ENCODE measurements around the gene GPR87. TPM values are rescaled to one million over a fixed set of nuclear protein-coding genes. Genes with fewer than 3 reads are reported as not detected.
A peak's percentile ranks its signal among the peaks of the same experiment; 100 is the strongest.

The GPR87 gene
- polyA plus RNA-seq, 3 donors, result 0.15 TPM; not detected in 2

DNA sequence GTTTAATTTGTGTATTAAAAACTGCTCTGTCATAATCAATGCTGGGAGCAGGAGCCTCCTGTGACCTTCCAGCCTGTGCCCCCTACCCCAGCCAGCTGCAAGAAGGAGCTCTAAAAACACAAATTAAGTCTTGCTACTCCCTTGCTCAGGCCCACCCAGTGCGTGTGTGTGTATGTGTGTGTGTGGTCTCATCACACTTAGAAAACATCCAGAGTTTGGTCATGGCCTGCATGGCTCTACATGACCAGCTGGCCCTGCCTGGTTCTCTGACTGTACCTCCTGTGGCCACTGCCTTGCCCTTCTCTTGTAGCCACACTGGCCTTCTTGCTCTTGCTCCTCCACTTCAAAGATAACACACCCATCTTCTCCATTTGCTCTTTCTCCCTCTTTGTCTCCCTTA lies 52.0 kb downstream of the GPR87 start:
- Mint-ChIP-seq H3K4me1 (peaks cover 22% of the 10 kb centered on the region), H3K27me3 (ENCODE audit: low read depth in 3 of 3) (peaks cover 0 to 10% (median 1%) of the 10 kb centered on the region in 3 donors), H3K4me3 (no peak overlapping the region), H3K36me3 (no peaks in the 10 kb centered on the region), H3K27ac (peak overlapping the region; percentile 6 to 97 (median 90)), H3K9me3 (no peaks in the 10 kb centered on the region)
- H3K27ac ChIP-seq (ENCODE audit: low read depth in 1 of 2, low read length in 2 of 2), result peak overlapping the region in 1 of 2 donors; percentile 76
- intact Hi-C loops (cut with micrococcal nuclease), result no loop called here
- no peak overlapping the region for H2AFZ ChIP-seq (ENCODE audit: insufficient read depth, low read depth, low read length, poor library complexity, severe bottlenecking)
- no peaks in the 10 kb centered on the region for H3K79me2 ChIP-seq (ENCODE audit: insufficient read depth, low read length)
- H3K4me2 ChIP-seq (replicated peaks; ENCODE audit: extremely low read depth, low read length, poor library complexity, severe bottlenecking), result no peak overlapping the region
- DNase-seq, result no peak
- H3K4me3 ChIP-seq (replicated peaks in 1 of 3; ENCODE audit: low read depth in 2 of 3, low read length in 3 of 3), result no peak overlapping the region
- peaks cover 21 to 23% of the 10 kb centered on the region in 2 donors for H3K4me1 ChIP-seq (ENCODE audit: control insufficient read depth in 1 of 2, insufficient read depth in 2 of 2, low read length in 2 of 2)
- no CpG with 5 or more reads among the region's 1 CpG for WGBS (ENCODE audit: insufficient coverage)
- H4K20me1 ChIP-seq (ENCODE audit: insufficient read depth, low read length), result no peaks in the 10 kb centered on the region
- H3K36me3 ChIP-seq (replicated peaks in 1 of 2; ENCODE audit: control insufficient read depth in 1 of 2, insufficient read depth in 2 of 2, low read length in 2 of 2), result no peaks in the 10 kb centered on the region
- no peaks in the 10 kb centered on the region for H3K27me3 ChIP-seq (ENCODE audit: control insufficient read depth in 2 of 2, insufficient read depth in 2 of 2, low read length in 2 of 2)
- TF ChIP-seq, protein P1, sequence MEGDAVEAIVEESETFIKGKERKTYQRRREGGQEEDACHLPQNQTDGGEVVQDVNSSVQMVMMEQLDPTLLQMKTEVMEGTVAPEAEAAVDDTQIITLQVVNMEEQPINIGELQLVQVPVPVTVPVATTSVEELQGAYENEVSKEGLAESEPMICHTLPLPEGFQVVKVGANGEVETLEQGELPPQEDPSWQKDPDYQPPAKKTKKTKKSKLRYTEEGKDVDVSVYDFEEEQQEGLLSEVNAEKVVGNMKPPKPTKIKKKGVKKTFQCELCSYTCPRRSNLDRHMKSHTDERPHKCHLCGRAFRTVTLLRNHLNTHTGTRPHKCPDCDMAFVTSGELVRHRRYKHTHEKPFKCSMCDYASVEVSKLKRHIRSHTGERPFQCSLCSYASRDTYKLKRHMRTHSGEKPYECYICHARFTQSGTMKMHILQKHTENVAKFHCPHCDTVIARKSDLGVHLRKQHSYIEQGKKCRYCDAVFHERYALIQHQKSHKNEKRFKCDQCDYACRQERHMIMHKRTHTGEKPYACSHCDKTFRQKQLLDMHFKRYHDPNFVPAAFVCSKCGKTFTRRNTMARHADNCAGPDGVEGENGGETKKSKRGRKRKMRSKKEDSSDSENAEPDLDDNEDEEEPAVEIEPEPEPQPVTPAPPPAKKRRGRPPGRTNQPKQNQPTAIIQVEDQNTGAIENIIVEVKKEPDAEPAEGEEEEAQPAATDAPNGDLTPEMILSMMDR (IDR thresholded peaks at IDR 0.05), result no peak
- H3K9ac ChIP-seq (ENCODE audit: insufficient read depth, low read length, poor library complexity, severe bottlenecking), result no peak overlapping the region
- H3K9me3 ChIP-seq (replicated peaks in 1 of 2; ENCODE audit: control insufficient read depth in 1 of 2, insufficient read depth in 1 of 2, low read length in 2 of 2), result no peaks in the 10 kb centered on the region

DNA sequence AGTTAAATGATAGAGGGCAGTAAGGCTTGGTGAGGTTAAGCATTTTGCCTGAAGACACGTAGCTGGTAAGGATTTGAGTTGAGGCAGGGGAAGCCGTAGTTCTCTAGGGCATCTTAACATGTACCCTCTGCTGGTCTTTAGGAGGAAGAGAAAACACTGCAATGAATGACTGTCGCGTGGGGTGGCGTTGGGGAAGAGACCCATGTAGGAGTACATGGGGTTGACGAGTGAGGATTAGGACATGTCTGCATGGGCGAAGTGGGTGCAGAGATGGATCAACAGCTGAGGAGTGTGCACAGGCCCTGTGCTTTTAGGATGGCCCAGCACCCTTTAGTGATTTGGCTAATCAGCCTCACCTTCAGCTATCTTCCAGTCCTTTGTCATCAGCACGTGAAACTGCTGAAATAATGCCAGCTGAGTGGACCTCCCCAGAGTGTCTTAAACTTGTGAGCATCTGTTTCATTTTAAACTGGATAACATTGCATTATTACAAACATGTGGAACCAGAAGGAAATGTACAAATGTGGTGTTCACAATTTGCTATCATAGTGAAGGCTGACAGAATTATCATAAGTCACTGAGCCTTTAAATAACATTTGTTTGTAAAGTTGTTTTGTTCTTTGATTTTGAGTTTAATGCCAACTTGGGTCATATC lies 53.6 kb downstream of the GPR87 start:
- Histone ChIP-seq H4K20me1 (ENCODE audit: insufficient read depth, low read length) (no peaks in the 10 kb centered on the region), H3K4me3 (replicated peaks in 1 of 3; ENCODE audit: low read depth in 2 of 3, low read length in 3 of 3) (no peak overlapping the region), H3K27me3 (ENCODE audit: control insufficient read depth in 2 of 2, insufficient read depth in 2 of 2, low read length in 2 of 2) (no peaks in the 10 kb centered on the region), H3K9me3 (replicated peaks in 1 of 2; ENCODE audit: control insufficient read depth in 1 of 2, insufficient read depth in 1 of 2, low read length in 2 of 2) (no peaks in the 10 kb centered on the region), H3K4me2 (replicated peaks; ENCODE audit: extremely low read depth, low read length, poor library complexity, severe bottlenecking) (no peak overlapping the region), H3K4me1 (ENCODE audit: control insufficient read depth in 1 of 2, insufficient read depth in 2 of 2, low read length in 2 of 2) (peaks cover 21 to 23% of the 10 kb centered on the region in 2 donors), H3K79me2 (ENCODE audit: insufficient read depth, low read length) (no peaks in the 10 kb centered on the region), H3K36me3 (replicated peaks in 1 of 2; ENCODE audit: control insufficient read depth in 1 of 2, insufficient read depth in 2 of 2, low read length in 2 of 2) (no peaks in the 10 kb centered on the region), H2AFZ (ENCODE audit: insufficient read depth, low read depth, low read length, poor library complexity, severe bottlenecking) (no peak overlapping the region), H3K27ac (ENCODE audit: low read depth in 1 of 2, low read length in 2 of 2) (no peak overlapping the region), H3K9ac (ENCODE audit: insufficient read depth, low read length, poor library complexity, severe bottlenecking) (no peak overlapping the region)
- H3K27ac Mint-ChIP-seq, result no peak overlapping the region
- no peaks in the 10 kb centered on the region for H3K36me3 Mint-ChIP-seq
- no peaks in the 10 kb centered on the region for H3K9me3 Mint-ChIP-seq
- TF ChIP-seq, protein P1 (IDR thresholded peaks at IDR 0.05), result no peak
- intact Hi-C loops (cut with micrococcal nuclease), result no loop called here
- H3K27me3 Mint-ChIP-seq (ENCODE audit: low read depth in 3 of 3), result peaks cover 0 to 8% (median 1%) of the 10 kb centered on the region in 3 donors
- no peak for DNase-seq
- H3K4me1 Mint-ChIP-seq, result peaks cover 20% of the 10 kb centered on the region
- WGBS (ENCODE audit: insufficient coverage), result 99% methylated on average over 7 of the region's 8 CpGs
- H3K4me3 Mint-ChIP-seq, result no peak overlapping the region
